ENCODE measurements around the gene FAM184A. TPM values are rescaled to one million over a fixed set of nuclear protein-coding genes. Genes with fewer than 3 reads are reported as not detected.

FAM184A gene
- total and polyA plus RNA-seq, 2 experiments from 2014 or later, result 13.7 to 18.6 TPM

DNA sequence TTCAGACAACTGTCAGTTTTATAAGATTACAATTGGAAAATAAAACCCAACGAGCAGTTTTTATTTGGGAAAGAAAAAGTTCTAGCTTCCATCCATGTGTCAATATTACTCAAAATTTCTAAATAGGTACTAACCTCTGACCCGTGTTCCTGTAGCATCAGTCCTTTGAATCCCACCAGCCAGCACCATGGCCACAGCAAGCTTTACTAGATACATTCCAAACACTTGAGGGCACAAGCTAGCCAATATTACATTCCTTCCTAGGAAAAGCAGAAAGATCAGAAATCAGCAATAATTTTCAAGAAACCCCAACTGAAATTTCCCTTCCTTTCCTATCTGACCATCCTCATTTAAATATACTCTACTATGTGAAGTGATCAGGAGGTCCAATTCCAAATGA lies 165.3 kb downstream of the FAM184A start (continued):
- no peak for TF ChIP-seq ZNF462 (CRISPR knock-in tag; IDR thresholded peaks at IDR 0.05)

- no peaks in the 10 kb centered on the region for H3K9me3 Mint-ChIP-seq
- no peak for TF ChIP-seq POLR2AphosphoS5 (IDR thresholded peaks at IDR 0.05; ENCODE audit: low read depth)
- no peak for TF ChIP-seq EZH2 (IDR thresholded peaks at IDR 0.05; ENCODE audit: low read depth, unreplicated experiment)
- no peak for TF ChIP-seq STAT1 (IDR thresholded peaks at IDR 0.05; ENCODE audit: unreplicated experiment)
- no peak overlapping the region for H3K27ac ChIP-seq (ENCODE audit: low read depth)
- DNase-seq (ENCODE audit: low spot score) (no peak), ATAC-seq (no peak)
- no peak overlapping the region for H3K4me2 ChIP-seq
- no peaks in the 10 kb centered on the region for H3K79me2 ChIP-seq (replicated peaks; ENCODE audit: insufficient read depth)
- H3K36me3 ChIP-seq (ENCODE audit: insufficient read depth), result peaks cover 28% of the 10 kb centered on the region
- no peak overlapping the region for H2AFZ ChIP-seq
- no peak overlapping the region for H3K27ac Mint-ChIP-seq
- H3K4me3 Mint-ChIP-seq, result no peak overlapping the region
- no peaks in the 10 kb centered on the region for H3K9me2 ChIP-seq (ENCODE audit: insufficient read depth)
- H3F3A ChIP-seq (replicated peaks; ENCODE audit: low read depth), result no peaks in the 10 kb centered on the region
- no peaks in the 10 kb centered on the region for H3K27me3 ChIP-seq (ENCODE audit: insufficient read depth)
- no peaks in the 10 kb centered on the region for H3K27me3 Mint-ChIP-seq (ENCODE audit: insufficient read depth, low read depth, poor library complexity)
- no peaks in the 10 kb centered on the region for H3K4me1 Mint-ChIP-seq
- H3K4me1 ChIP-seq (ENCODE audit: insufficient read depth), result no peaks in the 10 kb centered on the region
- H4K20me1 ChIP-seq (replicated peaks; ENCODE audit: insufficient read depth), result no peaks in the 10 kb centered on the region; the same call in 1 of the 2 replicates
- H3K36me3 Mint-ChIP-seq (ENCODE audit: low read depth), result peaks cover 46% of the 10 kb centered on the region
- H3K4me3 ChIP-seq, result no peak overlapping the region
These were observed 165.8 kb downstream of the FAM184A start for GRCh38 chr6:118912646-118913045.

MicroRNAs within 50 kb of the gene (microRNA counts, 767-probe panel; counts per million panel counts)
- microRNA hsa-miR-548b-3p (not detected), microRNA hsa-miR-548b-5p (not detected)

Small RNAs within 50 kb of the gene (microRNA-seq; reads per million reads assigned to microRNA genes)
- gene MIR548B, result 1.8 reads per million

Small RNAs within 50 kb of the gene (small RNA-seq; reads per million reads assigned to genes)
- gene MIR548B (ENCODE audit: low replicate concordance) (not detected), gene RF00019 (ENCODE audit: low replicate concordance) (not detected)

Other genes starting within 250 kb of the FAM184A start
- gene ASF1A, start 184.5 kb downstream of the FAM184A start, total RNA-seq (2014; rRNA removed; shearing (Covaris generic)), result 25.4 and 26.8 TPM in 2 replicates
- gene ASF1A, start 184.5 kb downstream of the FAM184A start, polyA plus RNA-seq (2016; fragmentation: Nextera tagmentation; extraction: Ambion mirVana), result 49.2 and 72.2 TPM in 2 replicates
- 16.6 and 24.8 TPM in 2 replicates for gene MCM9, start 143.5 kb downstream of the FAM184A start, total RNA-seq (2014; rRNA removed; shearing (Covaris generic))
- 12.6 and 14.9 TPM in 2 replicates for gene MCM9, start 143.5 kb downstream of the FAM184A start, polyA plus RNA-seq (2016; fragmentation: Nextera tagmentation; extraction: Ambion mirVana)

Measured in GM23338 (cell line).